SK-N-MC (cell line): Measurements from ENCODE around the gene CAMTA1.

Experiments used
- EZH2 ChIP-seq: fragments of 200-600 bp; sonication (generic); IDR thresholded peaks from one replicate; pipeline ENCODE4 v1.6.1; 2017; ENCODE audit warnings: antibody characterized with exemption
- POLR2AphosphoS5 ChIP-seq: IDR thresholded peaks from 2 replicates; pipeline ENCODE4 v1.6.1; 2012; ENCODE audit warnings: mild to moderate bottlenecking, low read depth, low read length, borderline replicate concordance

- TF ChIP-seq POLR2AphosphoS5 (no peak), EZH2 (no peak)
Measured at GRCh38 chr1:7438921-7439655, 653.8 kb downstream of the CAMTA1 start.
